GM12865 (cell line): ENCODE data around the gene NXPH4.

Experiments
- DNase-seq: peaks from one replicate; pipeline ENCODE4 v3.0.0; 2010; ENCODE audit warnings: low read depth
- H3K4me3 ChIP-seq: 2 replicates; pipeline ENCODE4 v1.5.1; 2011; ENCODE audit warnings: mild to moderate bottlenecking, low read depth, low read length, control low read depth
- CTCF ChIP-seq: IDR thresholded peaks from 2 replicates; pipeline ENCODE4 v1.5.1; 2011; ENCODE audit warnings: low read length, control low read depth, low read depth, inconsistent platforms; ENCODE audit not compliant: insufficient read depth; ENCODE audit errors: missing control alignments

NXPH4 gene

GRCh38 chr12:57244312-57244696, 27.7 kb downstream of the NXPH4 start:
- H3K4me3 ChIP-seq: no peak overlapping the region
- no peak for DNase-seq

GRCh38 chr12:57247041-57247440, 30.4 kb downstream of the NXPH4 start:
- no peak for TF ChIP-seq CTCF
- no peak for DNase-seq
- no peak overlapping the region for H3K4me3 ChIP-seq

More at GRCh38 chr12:57244312-57244696, 27.7 kb downstream of the NXPH4 start:
- no peak for TF ChIP-seq CTCF

GRCh38 chr12:57248934-57249742, 32.5 kb downstream of the NXPH4 start:
- H3K4me3 ChIP-seq: peak overlapping the region; percentile 35
- TF ChIP-seq CTCF: no peak
- DNase-seq: no peak

GRCh38 chr12:57250541-57250940, 33.9 kb downstream of the NXPH4 start:
- no peak for DNase-seq
- no peak overlapping the region for H3K4me3 ChIP-seq
- no peak for TF ChIP-seq CTCF

- no peak for DNase-seq
- no peak for TF ChIP-seq CTCF
- H3K4me3 ChIP-seq: no peak within 1 kb of the TSS
Measured at GRCh38 chr12:57250956-57251355, 34.4 kb downstream of the NXPH4 start, which contains the start of gene STAC3. Gene STAC3 (minus strand): TSS chr12:57251187. CDS start chr12:57249636, 1,551 bp downstream.

GRCh38 chr12:57254506-57255280, 38.1 kb downstream of the NXPH4 start:
- no peak overlapping the region for H3K4me3 ChIP-seq
- no peak for TF ChIP-seq CTCF
- no peak for DNase-seq
